ENCODE data around the gene TBC1D1.
A peak's percentile ranks its signal among the peaks of the same experiment; 100 is the strongest.

TBC1D1 gene

DNA sequence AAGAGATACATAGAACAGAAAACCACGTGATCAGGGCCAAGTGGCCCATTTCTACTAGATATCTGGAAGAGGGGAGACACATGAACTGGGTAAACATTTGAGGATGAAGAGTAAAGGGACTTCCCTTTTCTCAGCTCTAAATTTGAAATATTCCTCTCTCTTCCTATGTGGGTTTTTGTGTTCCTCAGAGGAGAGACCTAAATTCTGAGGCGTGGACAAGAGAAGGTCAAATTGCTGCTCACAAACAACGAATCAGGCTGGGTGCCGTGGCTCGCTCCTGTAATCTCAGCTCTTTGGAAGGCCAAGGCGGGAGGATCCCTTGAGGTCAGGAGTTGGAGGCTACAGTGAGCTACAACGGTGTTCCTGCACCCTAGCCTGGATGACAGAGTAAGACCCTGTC, 285.3 kb downstream of the TBC1D1 start:
- DNase-seq: no peak

DNA sequence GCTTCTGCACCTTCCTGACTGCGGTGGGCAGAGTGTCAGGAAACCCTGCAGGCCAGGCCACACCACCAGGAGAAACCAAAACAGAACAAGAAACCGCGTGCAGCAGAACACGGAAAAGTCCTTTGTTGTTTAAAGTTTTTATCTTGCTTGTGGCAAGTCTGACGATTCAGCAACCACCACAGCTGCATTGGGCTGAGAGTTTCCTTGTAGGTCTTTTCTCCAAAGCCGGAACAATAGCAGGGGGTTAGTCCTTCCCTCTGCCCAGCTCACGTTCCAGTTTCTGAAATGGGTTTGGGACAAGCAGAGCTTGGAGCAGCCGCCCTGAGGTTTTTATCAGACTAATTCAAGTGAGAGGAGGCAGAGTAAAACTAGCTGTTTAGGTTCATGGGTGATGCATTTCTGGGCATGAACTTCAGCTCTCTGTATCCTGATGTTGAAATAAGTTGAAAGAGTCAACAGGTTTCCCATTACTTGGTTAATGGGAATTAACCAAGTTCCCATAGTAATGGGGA, 286.2 kb downstream of the TBC1D1 start:
- DNase-seq: no peak

DNA sequence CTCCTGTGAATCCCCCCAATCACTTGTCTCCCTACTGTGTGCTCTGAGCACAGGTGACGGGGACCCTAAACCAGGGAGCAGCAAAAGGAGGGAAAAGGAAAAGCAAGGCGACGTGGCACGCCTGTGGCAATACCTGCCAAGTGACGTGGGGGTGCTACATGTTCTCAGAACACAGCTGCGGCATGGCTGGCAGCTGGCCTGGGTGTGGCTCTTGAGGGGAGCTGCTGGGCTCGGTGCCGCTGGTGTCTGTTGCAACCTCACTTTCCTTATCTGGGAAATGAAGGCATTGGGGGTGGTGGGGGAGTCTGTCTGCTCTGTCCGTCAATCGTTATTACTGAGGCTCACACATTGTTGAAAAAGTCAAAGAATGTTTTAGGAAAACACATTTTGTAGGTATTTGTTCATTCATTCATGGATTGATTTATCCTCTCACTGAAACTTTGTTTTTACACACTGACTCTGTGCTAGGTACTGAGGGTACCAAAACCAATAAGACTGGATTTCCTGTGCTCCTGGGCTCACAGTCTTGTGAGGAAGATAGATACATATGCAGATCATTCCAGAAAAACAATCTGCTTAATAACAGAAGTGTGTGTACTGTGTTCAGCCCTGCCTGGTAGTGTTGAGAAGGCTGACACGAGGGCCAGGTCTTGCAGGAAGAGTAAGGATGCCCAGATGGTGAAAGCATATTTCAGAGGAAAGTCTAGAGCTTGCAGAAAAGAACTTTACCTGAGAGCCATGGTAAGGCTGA, 286.9 kb downstream of the TBC1D1 start:
- no peak for DNase-seq

DNA sequence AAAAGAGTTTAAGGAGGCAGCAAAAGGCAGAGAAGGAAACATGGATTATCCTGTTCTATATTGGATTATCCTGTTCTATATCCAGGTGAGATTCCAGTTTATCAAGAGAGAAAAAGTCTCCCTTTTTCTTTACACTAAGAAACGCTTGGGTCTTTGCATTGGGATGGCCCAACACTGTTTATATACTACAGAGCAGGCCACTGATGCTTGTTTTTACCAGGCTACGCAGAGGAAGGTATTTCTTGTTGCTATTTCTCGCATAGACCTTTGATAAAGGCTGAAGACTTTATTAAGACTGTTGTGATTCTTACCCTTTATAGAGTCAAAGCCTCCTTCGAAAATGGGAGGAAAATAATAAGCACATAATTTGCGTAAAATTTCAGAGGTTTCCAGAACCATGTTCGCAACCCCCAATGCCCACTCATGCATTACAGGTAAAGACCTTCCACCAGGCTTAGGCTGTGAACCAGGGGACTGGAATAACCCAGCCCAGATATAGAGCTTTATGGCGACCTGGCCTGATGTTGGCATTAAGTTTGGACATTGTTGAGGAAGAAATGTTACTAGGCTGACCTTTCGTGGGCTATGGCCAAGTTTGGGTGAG, 287.6 kb downstream of the TBC1D1 start:
- DNase-seq: no peak

DNA sequence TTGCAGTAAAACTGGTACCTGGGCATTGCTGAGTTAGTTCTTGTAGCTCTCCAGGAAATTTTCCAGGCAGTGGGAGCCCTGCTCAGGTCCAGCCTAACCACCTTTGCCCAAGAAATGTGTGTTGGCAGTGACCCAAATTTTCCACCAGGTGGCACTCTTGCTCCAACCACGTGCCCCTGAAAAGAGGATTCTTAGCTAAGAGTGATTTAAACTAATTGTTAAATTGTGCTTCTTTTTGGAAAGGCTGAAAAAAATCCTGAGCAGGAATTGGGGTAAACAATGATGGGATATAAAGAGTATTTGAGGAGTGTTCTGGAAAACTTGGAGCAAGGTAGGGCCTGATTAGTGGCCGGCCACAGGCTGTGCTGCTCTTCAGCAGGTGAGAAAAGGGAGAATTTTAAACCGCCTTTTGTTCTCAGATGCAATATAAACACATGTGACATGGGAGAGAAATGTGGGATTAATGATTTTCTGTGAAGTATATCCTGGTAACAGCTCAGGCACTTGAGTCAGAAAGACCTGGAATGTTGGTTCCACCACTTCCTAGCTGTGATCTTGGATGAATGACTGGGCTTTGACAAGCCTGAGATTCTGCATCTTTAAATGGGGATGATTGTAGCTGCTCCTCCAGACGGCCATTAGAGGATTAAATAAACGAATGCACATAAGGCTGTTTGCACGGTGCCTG, 288.9 kb downstream of the TBC1D1 start:
- peak; percentile 84 for DNase-seq

DNA sequence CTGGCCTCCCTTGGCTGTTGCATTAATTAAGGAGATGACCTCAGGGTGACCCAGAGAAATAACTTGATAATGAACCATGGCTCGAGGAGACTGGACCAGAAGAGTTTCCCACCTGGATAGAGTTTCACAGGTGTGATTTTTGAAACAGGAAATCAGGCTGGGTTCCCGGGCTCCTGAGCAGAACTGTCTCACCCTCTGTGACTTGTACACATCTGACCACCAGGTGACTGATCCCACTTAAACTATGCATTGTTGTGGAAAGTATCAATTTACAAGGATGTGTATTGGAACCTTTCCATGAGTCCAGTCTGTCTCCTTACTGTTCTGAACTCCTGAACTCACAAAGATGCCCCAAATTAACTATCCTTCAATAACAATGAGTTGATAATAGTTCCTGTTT, 289.6 kb downstream of the TBC1D1 start:
- DNase-seq: no peak

DNA sequence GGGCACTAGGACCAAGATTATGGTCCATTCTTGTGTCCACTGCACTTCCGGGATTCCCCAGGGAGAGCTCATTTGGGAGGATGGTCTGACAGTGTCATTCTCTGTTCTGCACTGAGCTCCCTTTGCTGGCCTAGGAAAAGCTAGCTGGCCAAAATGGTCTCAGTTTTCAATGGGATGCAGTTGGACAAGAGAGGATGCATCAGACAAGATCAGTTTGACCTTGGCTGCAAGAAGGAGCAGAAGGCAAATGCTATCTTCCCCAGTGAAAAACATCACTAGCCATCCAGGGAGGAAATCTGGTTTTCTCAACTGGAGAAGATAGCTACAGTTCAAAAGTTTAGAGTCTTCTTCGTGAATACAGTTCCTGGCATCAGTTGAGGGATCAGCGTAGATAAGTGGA, 290.4 kb downstream of the TBC1D1 start:
- no peak for DNase-seq

DNA sequence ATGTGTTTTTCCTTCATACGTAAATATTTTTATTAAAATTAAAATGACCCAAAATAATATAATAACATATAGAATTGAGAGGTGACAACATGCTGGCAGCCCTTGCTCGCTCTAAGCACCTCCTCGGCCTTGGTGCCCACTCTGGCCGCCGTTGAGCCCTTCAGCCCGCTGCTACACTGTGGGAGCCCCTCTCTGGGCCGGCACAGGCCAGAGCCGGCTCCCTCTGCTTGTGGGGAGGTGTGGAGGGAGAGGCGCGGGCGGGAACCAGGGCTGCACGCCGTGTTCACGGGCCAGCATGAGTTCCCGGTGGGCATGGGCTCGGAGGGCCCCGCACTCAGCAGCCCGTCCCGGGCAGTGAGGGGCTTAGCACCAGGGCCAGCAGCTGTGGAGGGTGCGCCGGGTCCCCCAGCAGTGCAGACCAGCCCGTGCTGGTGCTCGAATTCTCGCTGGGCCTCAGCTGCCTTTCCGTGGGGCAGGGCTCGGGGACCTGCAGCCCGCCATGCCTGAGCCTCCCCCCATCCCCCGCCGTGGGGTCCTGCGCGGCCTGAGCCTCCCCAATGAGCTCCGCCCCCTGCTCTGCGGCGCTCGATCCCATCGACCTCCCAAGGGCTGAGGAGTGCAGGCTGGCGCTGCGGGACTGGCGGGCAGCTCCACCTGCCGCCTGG, 291.6 kb downstream of the TBC1D1 start:
- DNase-seq: no peak

DNA sequence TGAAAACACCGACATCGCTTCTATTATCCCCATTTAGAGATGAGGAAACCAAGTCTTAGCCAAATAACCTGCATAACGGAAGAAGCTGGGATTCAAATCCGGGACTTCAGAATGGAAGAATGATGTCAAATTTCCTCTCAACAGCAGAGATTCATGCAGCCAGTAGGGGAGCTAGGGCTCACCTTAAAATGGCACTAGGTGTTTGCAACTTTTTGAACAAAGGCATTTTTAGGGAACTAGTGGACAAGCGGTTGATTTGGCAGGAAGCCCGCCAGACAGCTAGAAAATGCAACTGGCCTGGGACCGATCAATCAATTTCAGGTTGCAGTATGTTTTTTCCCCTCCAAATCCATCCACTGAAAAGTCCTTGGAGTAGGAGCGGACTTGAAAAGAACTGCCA, 293.5 kb downstream of the TBC1D1 start:
- DNase-seq: no peak

DNA sequence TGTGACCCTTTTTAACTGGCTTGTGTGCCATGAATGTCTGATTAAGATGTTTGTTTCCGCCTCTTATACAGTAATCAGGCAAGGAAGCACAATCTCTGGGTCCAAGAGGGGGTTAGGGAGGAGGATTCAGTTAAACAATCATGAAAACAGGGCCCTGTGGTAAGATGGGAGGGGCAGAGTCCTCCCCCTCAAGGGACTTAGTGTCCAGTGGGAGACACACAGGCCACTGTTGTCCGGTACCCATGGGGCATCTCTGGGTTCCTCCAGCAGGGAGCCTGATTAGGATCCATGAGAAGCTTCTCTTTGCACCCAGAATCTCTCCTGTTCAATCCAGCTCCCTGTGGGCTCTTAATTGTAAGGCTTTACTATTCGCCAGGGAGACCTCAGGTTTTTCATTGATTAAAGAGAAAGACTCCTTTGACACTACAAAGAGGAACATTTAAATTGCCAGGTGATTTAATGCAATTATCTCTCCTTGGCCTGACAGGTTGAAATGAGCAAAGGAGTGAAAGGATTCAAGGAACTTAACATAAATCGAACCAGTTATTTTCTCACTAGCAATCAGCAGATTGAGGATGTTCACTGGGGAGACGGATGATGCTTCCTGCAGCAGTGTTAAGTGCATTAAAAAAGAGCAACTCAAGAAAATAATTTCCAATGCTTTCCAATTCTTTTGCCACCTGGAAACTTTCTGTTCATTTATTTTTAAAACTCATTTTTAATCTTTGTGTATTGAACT, 294.7 kb downstream of the TBC1D1 start:
- DNase-seq: no peak

DNA sequence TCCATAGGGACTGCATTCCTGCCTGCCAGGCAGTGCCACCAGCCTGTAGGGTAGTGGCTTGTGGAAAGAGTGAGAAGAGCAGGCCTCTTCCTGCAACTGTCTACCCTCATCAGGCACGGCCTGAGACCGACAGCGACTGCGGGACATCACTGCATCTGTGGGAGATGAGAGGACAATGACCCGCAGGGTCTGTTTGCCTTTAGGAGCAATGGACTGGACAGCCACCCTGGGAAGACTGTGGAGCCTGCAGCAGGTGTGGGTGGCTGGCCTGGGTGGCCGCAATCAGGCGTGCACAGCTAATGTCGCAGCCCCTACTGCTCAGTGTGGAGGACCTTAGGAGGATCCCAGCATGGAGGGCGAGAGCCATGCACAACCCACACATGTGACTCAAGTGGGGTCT, 297.3 kb downstream of the TBC1D1 start:
- no peak for DNase-seq

DNA sequence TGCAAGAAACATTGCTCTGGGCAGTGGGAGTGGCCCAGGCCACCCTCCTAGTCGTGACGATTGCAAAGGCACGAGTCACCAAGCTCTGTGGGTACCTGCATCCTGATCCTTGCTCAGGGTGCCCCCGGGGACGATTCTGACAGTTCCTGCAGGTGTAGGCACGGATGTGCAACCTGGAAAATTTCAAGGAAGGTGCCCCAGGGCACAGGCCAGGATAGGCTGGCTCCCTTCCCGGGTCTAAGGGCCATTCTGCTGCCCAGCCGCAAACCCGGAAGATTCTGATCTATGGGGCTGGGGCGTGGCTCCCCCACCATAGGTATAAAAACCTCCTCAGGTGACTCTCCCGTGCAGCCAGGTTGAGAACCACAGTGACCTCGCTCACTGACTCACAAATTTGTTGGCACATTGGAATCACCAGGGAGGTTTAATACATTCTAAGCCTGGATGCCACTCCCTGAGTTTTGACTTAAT, 297.8 kb downstream of the TBC1D1 start:
- no peak for DNase-seq
